ENCODE measurements around the gene AXL.

The AXL gene

DNA sequence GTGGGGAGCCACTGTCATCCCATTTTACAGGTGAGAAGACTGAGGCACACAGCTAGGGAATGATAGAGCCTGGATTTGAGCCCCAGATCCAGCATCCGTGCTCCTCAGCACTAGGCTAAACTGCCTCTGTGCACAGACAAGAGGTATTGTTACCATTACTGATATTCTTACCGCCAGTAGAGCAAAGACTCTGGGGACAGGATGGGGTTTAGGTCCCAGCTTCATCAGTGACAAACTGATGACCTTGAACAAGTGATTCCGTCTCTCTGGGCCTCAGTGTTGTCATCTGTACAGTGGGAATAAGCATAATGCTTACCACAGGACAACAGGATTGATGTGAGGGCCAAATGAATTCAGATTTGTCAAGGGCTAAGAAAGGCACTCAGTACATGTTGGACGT lies 16.5 kb downstream of the AXL start:
- Histone ChIP-seq H3F3A (ENCODE audit: control insufficient read depth, insufficient read depth) (no peaks in the 10 kb centered on the region), H3K4me3 (ENCODE audit: low read length) (no peak overlapping the region), H3K27ac (ENCODE audit: low read depth, low read length) (no peak overlapping the region), H3K27me3 (ENCODE audit: control insufficient read depth, low read length) (no peaks in the 10 kb centered on the region; the same call in 1 of the 2 replicates), H3K79me2 (ENCODE audit: control insufficient read depth, low read length) (no peaks in the 10 kb centered on the region), H3K9me2 (replicated peaks; ENCODE audit: control insufficient read depth, low read length) (no peaks in the 10 kb centered on the region), H4K20me1 (ENCODE audit: control insufficient read depth, insufficient read depth, low read depth, low read length) (no peaks in the 10 kb centered on the region), H3K4me1 (ENCODE audit: control insufficient read depth, low read length) (no peaks in the 10 kb centered on the region), H3K36me3 (ENCODE audit: control insufficient read depth, low read length) (no peaks in the 10 kb centered on the region), H3K9me3 (ENCODE audit: control insufficient read depth, insufficient read depth, low read length) (no peaks in the 10 kb centered on the region), H3K4me2 (ENCODE audit: low read length) (no peak overlapping the region)
- TF ChIP-seq EZH2phosphoT487 (IDR thresholded peaks at IDR 0.05; ENCODE audit: borderline replicate concordance, low read length): no peak
- no peak for TF ChIP-seq CTCF (IDR thresholded peaks at IDR 0.05; ENCODE audit: low read depth, low read length, poor library complexity, severe bottlenecking)

DNA sequence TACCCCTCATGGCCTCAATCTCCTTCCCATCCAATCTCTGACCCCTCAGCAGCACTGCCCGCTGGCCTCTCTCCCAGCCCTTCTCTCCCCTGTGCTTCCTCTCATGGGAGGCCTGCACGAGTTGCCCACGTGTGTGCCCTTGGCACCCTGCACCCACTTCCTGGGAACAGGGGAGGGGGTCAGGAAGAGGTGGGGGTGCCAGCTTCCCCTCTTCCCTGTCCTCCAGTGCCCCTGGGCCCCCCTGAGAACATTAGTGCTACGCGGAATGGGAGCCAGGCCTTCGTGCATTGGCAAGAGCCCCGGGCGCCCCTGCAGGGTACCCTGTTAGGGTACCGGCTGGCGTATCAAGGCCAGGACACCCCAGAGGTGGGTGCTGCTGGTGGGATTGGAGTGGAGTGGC lies 19.2 kb downstream of the AXL start:
- H3K79me2 ChIP-seq (ENCODE audit: control insufficient read depth, low read length): no peaks in the 10 kb centered on the region
- no peak overlapping the region for H3K4me3 ChIP-seq (ENCODE audit: low read length)
- H3K27me3 ChIP-seq (ENCODE audit: control insufficient read depth, low read length): no peaks in the 10 kb centered on the region; the same call in 1 of the 2 replicates
- no peak overlapping the region for H3K27ac ChIP-seq (ENCODE audit: low read depth, low read length)
- H3K4me1 ChIP-seq (ENCODE audit: control insufficient read depth, low read length): no peaks in the 10 kb centered on the region
- no peaks in the 10 kb centered on the region for H3K9me2 ChIP-seq (replicated peaks; ENCODE audit: control insufficient read depth, low read length)
- no peaks in the 10 kb centered on the region for H3K9me3 ChIP-seq (ENCODE audit: control insufficient read depth, insufficient read depth, low read length)
- no peaks in the 10 kb centered on the region for H3K36me3 ChIP-seq (ENCODE audit: control insufficient read depth, low read length)
- H3F3A ChIP-seq (ENCODE audit: control insufficient read depth, insufficient read depth): no peaks in the 10 kb centered on the region
- H4K20me1 ChIP-seq (ENCODE audit: control insufficient read depth, insufficient read depth, low read depth, low read length): no peaks in the 10 kb centered on the region
- no peak overlapping the region for H3K4me2 ChIP-seq (ENCODE audit: low read length)
- TF ChIP-seq EZH2phosphoT487 (IDR thresholded peaks at IDR 0.05; ENCODE audit: borderline replicate concordance, low read length) (no peak), CTCF (IDR thresholded peaks at IDR 0.05; ENCODE audit: low read depth, low read length, poor library complexity, severe bottlenecking) (no peak)

- Histone ChIP-seq H3K27me3 (ENCODE audit: control insufficient read depth, low read length) (no peaks in the 10 kb centered on the region; the same call in 1 of the 2 replicates), H3F3A (ENCODE audit: control insufficient read depth, insufficient read depth) (no peaks in the 10 kb centered on the region), H3K27ac (ENCODE audit: low read depth, low read length) (no peak overlapping the region), H3K4me1 (ENCODE audit: control insufficient read depth, low read length) (no peaks in the 10 kb centered on the region), H3K79me2 (ENCODE audit: control insufficient read depth, low read length) (no peaks in the 10 kb centered on the region), H3K4me3 (ENCODE audit: low read length) (no peak overlapping the region), H3K9me2 (replicated peaks; ENCODE audit: control insufficient read depth, low read length) (no peaks in the 10 kb centered on the region), H3K4me2 (ENCODE audit: low read length) (no peak overlapping the region), H3K9me3 (ENCODE audit: control insufficient read depth, insufficient read depth, low read length) (no peaks in the 10 kb centered on the region), H3K36me3 (ENCODE audit: control insufficient read depth, low read length) (no peaks in the 10 kb centered on the region), H4K20me1 (ENCODE audit: control insufficient read depth, insufficient read depth, low read depth, low read length) (no peaks in the 10 kb centered on the region)
- TF ChIP-seq EZH2phosphoT487 (IDR thresholded peaks at IDR 0.05; ENCODE audit: borderline replicate concordance, low read length) (no peak), CTCF (IDR thresholded peaks at IDR 0.05; ENCODE audit: low read depth, low read length, poor library complexity, severe bottlenecking) (no peak)
Observed at GRCh38 chr19:41239363-41239762, 20.3 kb downstream of the AXL start.

Measured in DOHH2 (cell line).